ENCODE results near the gene RAMACL. TPM values are rescaled to one million over a fixed set of nuclear protein-coding genes. Genes with fewer than 3 reads are reported as not detected.

RAMACL gene
- total RNA-seq, 1 donor from 2014 or later = 1.4 TPM

- no peak for DNase-seq (ENCODE audit: low spot score)
- intact Hi-C loops (cut with DNase I) = no loop called here
Observed at GRCh38 chr6:166618866-166619761, 32.6 kb upstream of the RAMACL start.

- intact Hi-C loops (cut with DNase I) = no loop called here
- no peak for DNase-seq (ENCODE audit: low spot score)
Observed at GRCh38 chr6:166618251-166618650, 31.8 kb upstream of the RAMACL start.

- intact Hi-C loops (cut with DNase I) = no loop called here
- no peak for DNase-seq (ENCODE audit: low spot score)
Observed at GRCh38 chr6:166617359-166617758, 30.9 kb upstream of the RAMACL start.

GRCh38 chr6:166616261-166617238 lies 30.1 kb upstream of the RAMACL start:
- DNase-seq (ENCODE audit: low spot score) = no peak
- intact Hi-C loops (cut with DNase I) = no loop called here

- no peak for DNase-seq (ENCODE audit: low spot score)
- intact Hi-C loops (cut with DNase I) = no loop called here
Observed at GRCh38 chr6:166615059-166615770, 28.7 kb upstream of the RAMACL start.

GRCh38 chr6:166614589-166614988 lies 28.1 kb upstream of the RAMACL start:
- no peak for DNase-seq (ENCODE audit: low spot score)

GRCh38 chr6:166614171-166614583 lies 27.7 kb upstream of the RAMACL start:
- intact Hi-C loops (cut with DNase I) = loop anchor here (5.0 kb wide), 1 partner anchor 37 kb away; no protein-coding TSS in a partner anchor
- DNase-seq (ENCODE audit: low spot score) = no peak

More at GRCh38 chr6:166614589-166614988, 28.1 kb upstream of the RAMACL start:
- intact Hi-C loops (cut with DNase I) = loop anchor here (5.0 kb wide), 1 partner anchor 37 kb away; no protein-coding TSS in a partner anchor

- intact Hi-C loops (cut with DNase I) = loop anchor here (5.0 kb wide), 1 partner anchor 36 kb away; no protein-coding TSS in a partner anchor
Observed at GRCh38 chr6:166613027-166613426, 26.5 kb upstream of the RAMACL start.

GRCh38 chr6:166612471-166612881 lies 26.0 kb upstream of the RAMACL start:
- intact Hi-C loops (cut with DNase I) = loop anchor here (5.0 kb wide), 1 partner anchor 35 kb away; no protein-coding TSS in a partner anchor

More at GRCh38 chr6:166613027-166613426, 26.5 kb upstream of the RAMACL start:
- no peak for DNase-seq (ENCODE audit: low spot score)

GRCh38 chr6:166611631-166612030 lies 25.2 kb upstream of the RAMACL start:
- DNase-seq (ENCODE audit: low spot score) = no peak
- intact Hi-C loops (cut with DNase I) = loop anchor here (5.0 kb wide), 1 partner anchor 34 kb away; no protein-coding TSS in a partner anchor

More at GRCh38 chr6:166612471-166612881, 26.0 kb upstream of the RAMACL start:
- no peak for DNase-seq (ENCODE audit: low spot score)

GRCh38 chr6:166610069-166610468 lies 23.6 kb upstream of the RAMACL start:
- intact Hi-C loops (cut with DNase I) = loop anchor here (5.0 kb wide), 1 partner anchor 33 kb away; no protein-coding TSS in a partner anchor
- no peak for DNase-seq (ENCODE audit: low spot score)

GRCh38 chr6:166608774-166609173 lies 22.3 kb upstream of the RAMACL start:
- intact Hi-C loops (cut with DNase I) = no loop called here
- no peak for DNase-seq (ENCODE audit: low spot score)

GRCh38 chr6:166605752-166606151 lies 19.3 kb upstream of the RAMACL start:
- intact Hi-C loops (cut with DNase I) = no loop called here
- DNase-seq (ENCODE audit: low spot score) = no peak

GRCh38 chr6:166604911-166605310 lies 18.4 kb upstream of the RAMACL start:
- no peak for DNase-seq (ENCODE audit: low spot score)
- intact Hi-C loops (cut with DNase I) = no loop called here

GRCh38 chr6:166604328-166604727 lies 17.9 kb upstream of the RAMACL start:
- no peak for DNase-seq (ENCODE audit: low spot score)
- intact Hi-C loops (cut with DNase I) = no loop called here

- intact Hi-C loops (cut with DNase I) = no loop called here
- no peak for DNase-seq (ENCODE audit: low spot score)
Observed at GRCh38 chr6:166603043-166603690, 16.7 kb upstream of the RAMACL start.

- DNase-seq (ENCODE audit: low spot score) = no peak
- intact Hi-C loops (cut with DNase I) = no loop called here
Observed at GRCh38 chr6:166601956-166602355, 15.5 kb upstream of the RAMACL start.

GRCh38 chr6:166600931-166601330 lies 14.5 kb upstream of the RAMACL start:
- DNase-seq (ENCODE audit: low spot score) = no peak
- intact Hi-C loops (cut with DNase I) = no loop called here

- intact Hi-C loops (cut with DNase I) = no loop called here
- no peak for DNase-seq (ENCODE audit: low spot score)
Observed at GRCh38 chr6:166599205-166599604, 12.7 kb upstream of the RAMACL start.
